GM21619 (cell line): Measurements from ENCODE around the gene UBE2B.
"Not testable (repeated sequence)": the region's sequence is repeated elsewhere in the genome, so short reads cannot be mapped to it uniquely, and the experiment has no call there.

Experiments used
- ATAC-seq: cut with Tn5 transposase; IDR thresholded peaks from one replicate; pipeline ENCODE4 v1.9.1; 2021; ENCODE audit not compliant: unreplicated experiment

The UBE2B gene

DNA sequence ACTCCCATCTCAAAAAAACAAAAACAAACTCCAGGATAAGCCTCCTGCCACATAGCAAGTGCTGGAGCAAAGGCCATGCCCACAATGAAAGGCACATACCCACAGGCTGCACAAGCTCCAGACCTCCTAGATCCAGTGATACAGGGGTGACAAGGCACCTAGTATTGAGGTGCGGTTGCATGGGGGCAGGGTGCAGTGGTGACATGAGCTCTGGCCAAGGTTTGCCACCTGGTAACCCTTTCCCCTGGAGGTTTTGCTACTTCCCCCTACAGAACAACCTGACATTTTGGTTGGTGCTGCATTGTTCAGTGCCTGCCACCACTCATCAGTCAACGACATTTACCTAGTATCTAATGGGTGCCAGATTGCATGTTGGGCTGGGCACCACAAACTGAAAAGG, 25.8 kb downstream of the UBE2B start:
- ATAC-seq = no peak

DNA sequence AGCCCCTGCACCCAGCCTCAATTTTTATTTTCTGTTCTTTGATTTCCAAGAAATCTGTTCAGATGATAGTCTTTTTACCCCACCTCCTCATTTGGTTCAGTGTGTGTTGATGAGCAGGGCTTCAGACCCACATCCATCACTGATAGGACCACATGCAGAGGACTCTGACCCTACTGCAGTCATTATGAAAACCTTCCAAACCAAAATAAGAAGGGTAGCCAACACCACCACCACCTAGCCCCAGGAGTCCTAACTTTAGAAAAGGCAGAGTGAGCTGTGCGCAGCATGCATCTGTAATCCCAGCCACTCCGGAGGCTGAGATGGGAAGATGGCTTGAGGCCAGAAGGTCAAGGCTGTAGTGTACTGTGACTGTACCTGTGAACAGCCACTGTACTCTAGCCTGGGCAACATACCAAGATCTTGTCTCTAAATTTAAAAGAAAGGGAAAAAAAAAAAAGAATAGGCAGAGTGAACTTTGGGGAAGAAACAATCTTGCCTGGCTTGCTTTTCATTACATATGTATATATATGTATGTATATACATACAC, 27.3 kb downstream of the UBE2B start:
- no peak for ATAC-seq

DNA sequence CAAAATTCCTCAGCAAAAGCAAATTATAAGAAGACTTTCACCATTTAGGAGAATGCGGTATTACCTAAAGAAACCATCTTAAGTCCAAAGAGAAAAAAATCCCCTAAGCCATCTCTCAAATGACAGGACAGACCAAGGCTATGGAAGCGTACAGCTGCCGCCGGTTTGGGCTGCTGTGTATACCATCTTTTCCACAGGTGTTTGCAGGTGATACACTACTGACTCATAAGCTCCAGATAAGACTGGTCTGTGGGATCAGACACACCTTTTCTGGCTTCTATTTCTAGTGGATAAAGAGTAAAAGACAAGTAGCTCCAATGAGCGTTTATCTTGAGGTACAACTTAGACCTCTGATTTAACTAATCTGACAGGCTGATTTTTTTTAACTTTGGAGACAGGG, 32.6 kb downstream of the UBE2B start:
- ATAC-seq = no peak

DNA sequence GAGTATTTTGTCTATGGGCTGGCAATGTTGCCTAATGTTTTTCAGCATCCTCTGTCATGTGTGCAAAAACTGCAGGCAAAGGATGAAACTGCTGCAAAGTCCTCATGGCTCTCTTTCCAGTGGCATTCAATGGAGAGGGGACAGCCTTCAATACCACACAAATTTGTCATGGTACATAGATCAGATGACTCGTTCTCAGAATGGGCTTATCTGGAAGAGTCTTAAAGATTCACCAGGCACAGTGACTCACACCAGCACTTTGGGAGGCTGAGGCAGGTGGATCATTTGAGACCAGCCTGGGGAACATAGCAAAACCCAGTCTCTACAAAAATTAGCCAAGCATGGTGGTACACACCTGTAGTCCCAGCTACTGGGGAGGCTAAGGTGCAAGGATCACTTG, 35.0 kb downstream of the UBE2B start:
- no peak for ATAC-seq

DNA sequence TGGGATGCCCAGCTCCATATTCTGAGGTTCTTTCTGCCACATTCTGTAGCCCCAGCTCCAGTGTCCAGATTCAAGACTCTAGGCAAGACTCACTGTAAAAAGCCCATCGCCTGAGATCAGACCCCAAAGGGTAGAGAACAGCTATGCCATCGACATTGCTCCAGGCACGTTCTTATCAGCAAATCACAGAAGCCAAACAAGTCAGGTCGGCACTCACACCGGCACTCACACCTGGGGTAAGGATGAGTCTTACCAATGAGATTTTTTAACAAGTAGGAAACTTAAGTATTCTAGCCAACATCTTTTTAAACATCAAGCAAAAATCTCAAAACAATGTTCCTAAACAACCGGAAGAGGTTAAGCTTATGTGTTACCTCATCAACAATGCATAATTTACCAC, 38.0 kb downstream of the UBE2B start:
- ATAC-seq = no peak

DNA sequence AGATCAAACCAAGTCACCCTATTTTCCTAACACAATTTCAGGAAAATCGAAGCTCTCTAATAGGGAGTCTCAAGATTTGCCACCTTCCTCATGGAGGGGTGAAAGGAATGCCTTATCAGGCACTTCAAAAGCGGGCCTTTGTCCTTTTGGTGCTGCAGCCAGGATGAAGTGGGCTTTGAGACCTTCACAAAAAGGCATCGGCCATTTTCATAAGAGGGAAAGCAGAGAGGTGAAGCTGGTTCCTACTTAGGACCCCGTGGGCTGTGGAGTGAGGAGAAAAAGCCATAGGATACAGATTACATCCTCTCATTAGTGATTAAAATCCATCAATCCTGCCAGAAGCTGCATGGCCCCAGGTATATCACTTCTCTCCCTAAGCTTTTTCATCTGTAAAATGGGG, 39.5 kb downstream of the UBE2B start:
- no peak for ATAC-seq

DNA sequence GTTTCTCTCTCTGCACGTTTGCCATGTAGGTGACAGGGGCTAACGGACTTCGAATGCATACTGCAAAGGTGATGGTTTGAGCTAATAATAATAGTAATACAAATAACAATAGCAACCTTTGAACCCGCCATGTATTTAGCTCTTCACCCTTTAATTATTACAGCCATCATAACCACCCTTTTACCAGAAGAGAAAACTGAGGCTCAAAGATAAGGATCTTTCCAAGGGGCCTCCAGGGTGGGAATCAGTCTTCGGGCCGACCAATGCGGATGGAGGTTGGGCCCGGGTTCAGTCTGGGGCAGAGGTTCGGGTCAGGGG, 39.8 kb downstream of the UBE2B start:
- ATAC-seq = no peak

- peak; percentile 94 for ATAC-seq
These were observed 40.3 kb downstream of the UBE2B start, which contains the start of gene CDKN2AIPNL for GRCh38 chr5:134411546-134412266. Gene CDKN2AIPNL (minus strand): TSS chr5:134411881. CDS start chr5:134411854, 27 bp downstream.

DNA sequence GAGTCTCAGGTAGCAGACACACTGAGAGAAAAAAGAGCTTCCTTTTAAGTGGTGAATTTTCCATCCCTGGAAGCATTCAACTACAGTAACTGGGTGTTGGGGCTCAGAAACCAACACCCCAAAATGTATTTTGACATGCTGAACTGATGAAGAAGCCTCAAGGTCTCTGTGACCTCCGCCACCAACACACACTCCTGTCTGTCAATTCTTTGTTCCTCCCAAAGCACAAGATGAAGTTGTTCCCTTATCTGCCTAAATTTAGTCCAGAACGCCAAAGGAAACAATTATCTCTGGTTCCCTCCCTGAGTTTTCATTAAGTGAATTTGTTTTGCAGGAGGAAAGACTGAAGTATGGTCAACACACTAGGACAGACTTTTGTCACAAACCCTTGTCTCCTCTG, 41.7 kb downstream of the UBE2B start:
- ATAC-seq = no peak

DNA sequence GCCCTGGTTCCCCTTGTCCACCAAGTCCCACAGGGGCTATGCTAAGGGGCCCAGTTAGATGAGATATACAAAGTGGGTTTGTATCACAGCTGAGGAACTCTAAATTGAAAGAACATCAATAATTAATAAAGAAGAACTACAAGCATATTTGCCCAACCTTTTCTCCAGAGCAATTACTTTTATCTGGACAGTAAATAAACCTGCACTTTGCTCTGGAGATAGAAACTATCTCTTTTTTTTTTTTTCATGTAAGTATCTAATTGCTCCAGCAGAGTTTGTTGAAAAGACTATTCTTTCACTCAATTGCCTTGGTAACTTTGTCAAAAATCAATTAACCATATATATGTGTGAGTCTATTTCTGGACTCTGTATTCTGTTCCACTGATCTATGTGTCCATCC, 46.3 kb downstream of the UBE2B start:
- no peak for ATAC-seq

DNA sequence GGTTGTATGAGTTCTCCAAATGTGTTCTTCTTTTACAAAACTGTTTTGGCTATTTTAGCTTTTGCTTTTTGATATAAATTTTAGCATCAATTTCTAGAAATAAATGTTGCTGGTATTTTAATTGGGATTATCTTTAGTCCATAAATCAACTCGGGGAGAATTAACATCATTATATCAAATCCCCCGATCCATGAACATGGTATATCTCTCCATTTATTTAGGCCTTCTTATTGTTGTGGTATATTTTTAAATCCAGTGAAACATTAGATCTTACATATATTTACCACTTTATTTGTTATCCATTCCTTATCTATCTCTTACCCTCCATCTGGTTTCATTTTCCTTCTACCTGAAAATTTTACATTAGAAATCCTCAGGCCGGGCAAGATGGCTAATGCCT, 47.6 kb downstream of the UBE2B start:
- no peak for ATAC-seq

DNA sequence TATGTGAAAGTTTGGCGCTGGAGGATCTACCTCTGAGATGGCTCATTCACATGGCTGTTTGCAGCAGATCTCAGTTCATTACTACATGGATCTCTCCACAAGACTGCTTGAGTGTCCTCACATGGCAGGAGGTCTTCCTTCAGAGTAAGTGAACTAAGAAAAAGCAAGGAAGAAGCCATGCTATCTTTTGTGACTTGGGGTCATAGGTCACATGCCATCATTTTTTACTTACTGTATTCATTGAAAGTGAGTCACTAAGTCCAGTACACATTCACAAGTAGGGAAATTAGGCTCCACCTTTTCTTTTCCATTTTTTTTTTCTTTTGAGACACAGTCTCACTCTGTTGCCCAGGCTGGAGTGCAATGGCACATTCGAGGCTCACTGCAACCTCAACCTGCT, 49.0 kb downstream of the UBE2B start:
- no peak for ATAC-seq

DNA sequence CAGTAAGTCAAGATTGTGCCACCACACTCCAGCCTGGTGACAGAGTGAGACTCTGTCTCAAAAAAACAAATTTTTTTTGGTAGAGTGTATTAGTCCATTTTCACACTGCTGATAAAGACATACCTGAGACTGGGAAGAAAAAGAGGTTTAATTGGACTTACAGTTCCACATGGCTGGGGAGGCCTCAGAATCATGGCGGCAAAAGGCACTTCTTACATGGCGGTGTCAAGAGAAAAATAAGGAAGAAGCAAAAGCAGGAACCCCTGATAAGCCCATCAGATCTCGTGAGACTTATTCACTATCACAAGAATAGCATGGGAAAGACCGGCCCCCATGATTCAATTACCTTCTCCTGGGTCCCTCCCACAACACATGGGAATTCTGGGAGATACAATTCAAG, 49.7 kb downstream of the UBE2B start:
- ATAC-seq = not testable (repeated sequence)

DNA sequence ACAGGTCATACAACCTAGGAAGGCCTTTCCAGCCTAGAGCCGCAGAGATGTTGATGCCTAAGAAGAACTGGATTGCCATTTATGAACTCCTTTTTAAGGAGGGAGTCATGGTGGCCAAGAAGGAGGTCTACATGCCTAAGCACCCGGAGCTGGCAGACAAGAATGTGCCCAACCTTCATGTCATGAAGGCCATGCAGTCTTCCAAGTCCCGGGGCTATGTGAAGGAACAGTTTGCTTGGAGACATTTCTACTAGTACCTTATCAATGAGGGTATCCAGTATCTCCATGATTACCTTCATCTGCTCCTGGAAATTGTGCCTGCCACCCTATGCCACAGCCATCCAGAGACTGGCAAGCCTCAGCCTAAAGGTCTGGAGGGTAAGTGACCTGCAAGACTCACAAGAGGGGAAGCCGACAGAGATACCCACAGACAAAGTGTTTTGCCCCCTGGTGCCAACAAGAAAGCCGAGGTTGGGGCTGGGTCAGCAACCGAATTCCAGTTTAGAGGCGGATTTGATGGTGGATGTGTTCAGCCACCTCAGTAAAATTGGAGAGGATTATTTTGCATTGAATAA, 51.5 kb downstream of the UBE2B start:
- no peak for ATAC-seq

DNA sequence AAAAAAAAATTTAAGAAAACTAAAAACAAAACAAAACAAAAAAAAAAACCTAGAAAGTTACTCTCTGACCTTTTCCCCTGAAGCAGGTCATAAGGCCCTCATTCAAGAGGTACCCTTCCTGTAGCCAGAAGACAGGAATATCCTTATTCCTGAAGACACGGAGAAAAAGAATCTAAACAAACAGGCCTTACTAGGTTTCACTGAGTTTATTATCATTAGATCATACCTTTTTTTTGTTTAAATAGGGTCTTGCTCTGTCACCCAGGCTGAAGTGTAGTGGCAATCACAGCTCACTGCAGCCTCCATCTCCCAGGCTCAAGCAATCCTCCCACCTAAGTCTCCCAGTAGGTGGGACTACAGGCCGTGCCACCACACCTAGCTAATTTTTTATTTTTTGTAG, 52.0 kb downstream of the UBE2B start:
- ATAC-seq = no peak

GRCh38 chr5:134426361-134426760, 55.0 kb downstream of the UBE2B start:
- ATAC-seq = no peak

- no peak for ATAC-seq
These were observed 56.2 kb downstream of the UBE2B start for GRCh38 chr5:134427540-134428041.

DNA sequence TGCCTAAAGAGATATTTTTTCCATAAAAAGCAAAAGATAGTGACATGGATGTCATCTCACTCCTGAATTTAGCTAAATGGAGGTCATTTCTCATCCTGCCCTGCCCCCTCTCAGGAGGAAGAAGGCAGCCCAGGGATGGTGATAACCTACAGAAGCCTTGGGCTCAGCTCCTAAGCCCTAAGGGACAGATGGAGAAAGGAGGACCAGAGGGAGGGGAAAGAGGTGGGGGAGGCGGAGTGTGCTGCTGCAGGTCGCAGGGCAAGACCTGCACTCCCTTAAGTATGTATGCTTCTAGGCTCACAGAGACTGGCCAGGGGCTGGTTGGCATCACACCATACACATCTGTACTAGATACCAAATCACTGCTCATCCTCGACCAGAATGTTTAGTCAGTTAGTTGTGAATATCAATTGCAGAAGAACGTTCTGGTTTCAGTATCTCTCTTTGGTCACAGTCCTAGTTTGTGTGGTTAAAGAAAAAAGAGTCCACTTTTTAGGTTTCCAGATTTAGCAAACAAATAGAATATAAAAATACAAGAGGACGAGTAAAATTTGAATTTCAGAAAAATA, 58.7 kb downstream of the UBE2B start:
- ATAC-seq = no peak

- ATAC-seq = no peak
These were observed 60.8 kb downstream of the UBE2B start for GRCh38 chr5:134432174-134432573.

- no peak for ATAC-seq
These were observed 61.4 kb downstream of the UBE2B start for GRCh38 chr5:134432677-134433359.

GRCh38 chr5:134435560-134435959, 64.2 kb downstream of the UBE2B start:
- ATAC-seq = no peak
